ENCODE results near the gene TIMP3.

DNA sequence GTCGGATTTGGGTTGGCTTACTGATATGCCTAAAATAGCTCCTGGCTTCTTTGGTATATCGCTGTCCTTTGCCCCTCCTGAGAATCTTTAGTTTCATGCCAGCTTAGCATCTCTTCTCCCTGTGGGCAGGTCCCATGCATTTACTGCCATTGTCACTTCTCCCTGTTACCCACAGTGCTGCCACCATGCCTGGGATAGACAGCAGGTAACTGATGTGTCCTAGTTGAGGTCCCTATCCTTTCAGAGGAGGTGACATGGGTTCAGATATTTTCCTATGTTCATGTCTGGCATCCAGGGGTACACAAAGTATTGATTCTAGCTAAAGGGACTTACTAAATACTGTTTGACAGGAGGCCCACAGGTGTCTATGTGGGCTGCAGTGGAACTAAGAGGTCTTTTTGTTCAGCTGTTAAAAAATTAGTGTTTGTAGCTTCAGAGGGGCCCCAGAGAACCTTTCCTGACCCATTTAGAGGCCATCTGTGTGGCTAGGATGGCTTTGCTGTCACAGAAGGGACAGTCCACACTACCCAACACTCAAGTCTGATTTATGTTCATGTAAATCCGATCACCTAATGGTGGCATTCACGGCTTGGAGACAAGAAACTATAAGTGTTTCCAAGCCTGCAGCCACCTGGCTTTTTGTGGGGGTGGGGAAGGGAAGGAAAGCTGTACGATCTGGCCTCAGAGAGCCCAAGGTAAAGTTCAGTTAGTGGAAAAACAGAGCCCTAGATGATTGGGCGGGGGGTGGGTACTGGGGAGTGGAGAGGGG, 8.5 kb downstream of the TIMP3 start:
- TF ChIP-seq POLR2A (IDR thresholded peaks at IDR 0.05), result no peak
- no peak for TF ChIP-seq CTCF (IDR thresholded peaks at IDR 0.05)
